Middle frontal gyrus (tissue), 1 donor: Measurements from ENCODE around the gene CCR7.
A peak's percentile ranks its signal among the peaks of the same experiment; 100 is the strongest.

ENCODE experiments used
- DNase-seq: peaks from one replicate; pipeline ENCODE4 v3.0.0-alpha.2; 2015; ENCODE audit warnings: low spot score; ENCODE audit errors: extremely low spot score

Gene CCR7

GRCh38 chr17:40562838-40563219 is 2.4 kb downstream of the CCR7 start:
- no peak for DNase-seq

- no peak for DNase-seq
Observed at GRCh38 chr17:40561871-40562611, 3.2 kb downstream of the CCR7 start.

GRCh38 chr17:40561294-40561870 is 3.9 kb downstream of the CCR7 start:
- no peak for DNase-seq

- no peak for DNase-seq
Observed at GRCh38 chr17:40560592-40561293, 4.5 kb downstream of the CCR7 start.

- DNase-seq: peak; percentile 84
Observed at GRCh38 chr17:40559954-40560591, 5.2 kb downstream of the CCR7 start.

GRCh38 chr17:40559564-40559916 is 5.7 kb downstream of the CCR7 start:
- DNase-seq: no peak

- DNase-seq: peak; percentile 23
Observed at GRCh38 chr17:40558890-40559563, 6.2 kb downstream of the CCR7 start.

- no peak for DNase-seq
Observed at GRCh38 chr17:40558300-40558889, 6.9 kb downstream of the CCR7 start.

- no peak for DNase-seq
Observed at GRCh38 chr17:40557531-40558299, 7.6 kb downstream of the CCR7 start.

GRCh38 chr17:40556884-40557414 is 8.3 kb downstream of the CCR7 start:
- DNase-seq: no peak

GRCh38 chr17:40556198-40556661 is 9.0 kb downstream of the CCR7 start:
- DNase-seq: no peak

- DNase-seq: no peak
Observed at GRCh38 chr17:40555296-40556190, 9.7 kb downstream of the CCR7 start.

GRCh38 chr17:40554646-40555295 is 10.5 kb downstream of the CCR7 start:
- no peak for DNase-seq

GRCh38 chr17:40553694-40554534 is 11.4 kb downstream of the CCR7 start:
- peak; percentile 54 for DNase-seq

- no peak for DNase-seq
Observed at GRCh38 chr17:40552806-40553693, 12.2 kb downstream of the CCR7 start.

GRCh38 chr17:40551879-40552768 is 13.1 kb downstream of the CCR7 start:
- DNase-seq: peak; percentile 40
